ENCODE measurements around the gene TCF7L1.

TCF7L1 gene

DNA sequence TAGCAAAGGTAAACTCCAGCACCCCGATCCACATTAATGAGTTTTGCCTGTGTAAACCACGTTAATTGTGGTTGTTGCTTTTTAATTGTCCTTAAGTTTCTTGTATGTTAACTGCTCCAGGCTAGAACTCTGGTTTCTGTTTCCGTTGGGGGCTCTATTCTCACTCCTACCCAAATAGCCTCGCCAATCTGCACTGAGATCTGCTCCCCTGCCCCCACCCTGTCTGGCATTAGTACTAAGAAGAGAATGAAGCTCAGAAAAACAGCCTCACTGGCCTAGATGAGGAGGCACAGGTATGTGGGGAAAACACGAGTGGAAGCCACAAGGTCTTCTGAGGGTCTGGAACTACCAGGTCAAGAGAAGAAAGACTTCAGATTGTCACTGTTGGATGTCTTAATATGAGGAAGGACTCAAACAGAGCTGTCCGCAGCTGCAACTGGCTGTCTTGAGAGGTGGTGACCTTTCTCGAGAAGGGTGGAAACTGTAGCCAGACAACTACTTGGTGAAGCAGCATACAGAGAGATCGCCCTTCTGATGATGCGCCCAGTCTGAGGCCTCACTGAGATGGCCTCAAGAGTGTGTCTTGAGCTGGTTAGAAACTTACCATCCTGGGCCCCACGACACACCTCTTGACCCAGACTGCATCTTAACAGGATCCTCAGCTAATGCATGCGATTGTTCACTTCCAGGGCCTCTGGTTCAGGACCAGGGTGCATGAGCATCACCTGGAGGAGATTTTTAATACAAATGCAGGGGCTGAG is 121.5 kb downstream of the TCF7L1 start:
- Mint-ChIP-seq H3K27me3 (peaks cover 28% of the 10 kb centered on the region), H3K4me1 (no peaks in the 10 kb centered on the region), H3K27ac (no peak overlapping the region), H3K9me3 (no peaks in the 10 kb centered on the region), H3K4me3 (no peak overlapping the region), H3K36me3 (no peaks in the 10 kb centered on the region)
- no peak for ATAC-seq

DNA sequence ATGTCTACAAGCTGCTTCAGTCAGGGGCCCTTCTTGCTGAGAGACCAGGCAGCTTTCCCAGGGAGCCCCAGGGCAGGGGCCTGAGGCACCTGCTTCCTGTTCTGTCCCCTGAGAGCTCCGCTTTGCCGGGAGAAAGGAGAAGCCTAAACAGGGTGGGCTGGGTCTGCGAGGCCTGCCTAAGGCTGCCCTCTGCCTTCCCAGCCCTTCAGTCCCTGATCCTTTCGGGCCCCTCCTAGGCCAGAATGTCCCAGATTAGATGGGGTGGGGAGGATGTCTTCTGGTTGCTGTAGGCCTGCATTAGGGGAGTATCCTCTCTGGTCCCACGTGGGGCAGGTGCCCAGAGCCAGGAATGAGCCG is 122.2 kb downstream of the TCF7L1 start:
- no peaks in the 10 kb centered on the region for H3K4me1 Mint-ChIP-seq
- no peak overlapping the region for H3K27ac Mint-ChIP-seq
- H3K4me3 Mint-ChIP-seq, result no peak overlapping the region
- H3K9me3 Mint-ChIP-seq, result no peaks in the 10 kb centered on the region
- H3K36me3 Mint-ChIP-seq, result no peaks in the 10 kb centered on the region
- no peak for ATAC-seq
- peaks cover 28% of the 10 kb centered on the region for H3K27me3 Mint-ChIP-seq

DNA sequence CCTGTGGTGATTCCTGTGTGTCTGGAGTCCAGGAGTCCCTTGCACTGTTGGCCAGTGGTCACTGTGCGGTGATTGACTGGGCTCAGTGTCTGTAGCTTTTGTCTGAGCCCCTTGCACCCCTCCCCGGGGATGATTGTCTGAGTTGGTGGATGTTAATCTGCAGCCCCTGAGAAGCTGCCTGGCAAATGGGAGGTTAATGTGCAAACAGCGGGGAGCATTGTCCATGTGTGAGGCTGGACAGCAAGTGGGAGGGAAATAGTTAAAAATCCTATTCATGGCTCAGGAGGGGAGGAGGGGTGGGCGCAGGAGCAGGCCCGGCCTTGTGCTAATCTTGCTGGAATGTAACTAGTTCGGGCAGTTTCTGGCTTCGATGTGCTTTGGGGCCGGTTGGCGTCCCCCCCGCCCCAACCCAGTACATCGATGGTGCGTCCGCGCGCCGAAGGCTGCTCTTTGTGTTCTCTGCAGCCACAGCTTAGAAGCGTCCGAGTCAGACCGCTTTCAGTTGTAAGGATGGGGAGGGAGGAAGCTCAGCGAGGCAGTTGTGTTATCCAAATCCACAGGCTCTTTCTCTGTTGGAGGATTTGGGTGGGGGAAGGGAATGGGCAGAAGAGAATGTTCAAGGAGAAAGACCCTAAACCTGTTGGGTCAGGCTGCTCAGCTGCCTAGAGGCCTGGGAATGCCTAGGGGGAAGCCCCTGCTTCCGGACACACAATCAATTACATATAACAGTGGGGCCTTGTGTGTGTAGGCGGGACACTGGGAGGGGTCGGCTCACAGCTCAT is 122.8 kb downstream of the TCF7L1 start:
- Mint-ChIP-seq H3K9me3 (no peaks in the 10 kb centered on the region), H3K27me3 (peaks cover 28% of the 10 kb centered on the region), H3K4me1 (no peaks in the 10 kb centered on the region), H3K4me3 (no peak overlapping the region), H3K36me3 (no peaks in the 10 kb centered on the region), H3K27ac (no peak overlapping the region)
- ATAC-seq, result no peak

DNA sequence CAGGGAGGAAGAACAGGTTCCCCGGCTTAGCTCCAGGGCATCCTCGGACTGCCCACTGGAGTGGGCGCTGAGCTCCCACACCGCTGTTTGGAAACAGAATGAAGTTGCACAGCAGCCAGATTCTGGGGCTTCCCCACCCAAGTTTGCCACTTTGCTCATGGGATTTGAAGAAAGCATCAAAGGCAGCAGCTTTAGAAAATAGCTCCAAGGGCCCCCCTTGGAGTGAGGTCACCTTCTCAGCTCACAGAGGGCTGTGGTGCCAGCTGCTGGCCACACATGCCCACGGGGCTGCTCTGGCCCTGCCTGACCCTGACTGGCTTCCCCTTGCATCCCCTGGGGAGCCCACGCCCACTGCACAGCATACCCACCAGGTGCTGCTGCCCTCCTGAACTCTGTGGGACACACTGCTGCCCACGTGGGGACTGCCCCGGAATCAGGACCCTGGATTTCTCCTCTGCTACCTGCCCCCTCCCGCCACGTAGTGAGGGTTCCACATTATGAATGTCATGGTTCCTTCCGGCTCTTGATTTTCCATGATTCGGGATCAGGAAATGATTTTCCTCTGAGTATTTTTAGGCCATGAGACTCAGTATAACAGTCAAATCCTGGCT is 124.3 kb downstream of the TCF7L1 start:
- Mint-ChIP-seq H3K36me3 (no peaks in the 10 kb centered on the region), H3K9me3 (no peaks in the 10 kb centered on the region), H3K4me3 (no peak overlapping the region), H3K27me3 (peaks cover 32% of the 10 kb centered on the region), H3K27ac (no peak overlapping the region), H3K4me1 (no peaks in the 10 kb centered on the region)
- ATAC-seq, result peak; percentile 10

DNA sequence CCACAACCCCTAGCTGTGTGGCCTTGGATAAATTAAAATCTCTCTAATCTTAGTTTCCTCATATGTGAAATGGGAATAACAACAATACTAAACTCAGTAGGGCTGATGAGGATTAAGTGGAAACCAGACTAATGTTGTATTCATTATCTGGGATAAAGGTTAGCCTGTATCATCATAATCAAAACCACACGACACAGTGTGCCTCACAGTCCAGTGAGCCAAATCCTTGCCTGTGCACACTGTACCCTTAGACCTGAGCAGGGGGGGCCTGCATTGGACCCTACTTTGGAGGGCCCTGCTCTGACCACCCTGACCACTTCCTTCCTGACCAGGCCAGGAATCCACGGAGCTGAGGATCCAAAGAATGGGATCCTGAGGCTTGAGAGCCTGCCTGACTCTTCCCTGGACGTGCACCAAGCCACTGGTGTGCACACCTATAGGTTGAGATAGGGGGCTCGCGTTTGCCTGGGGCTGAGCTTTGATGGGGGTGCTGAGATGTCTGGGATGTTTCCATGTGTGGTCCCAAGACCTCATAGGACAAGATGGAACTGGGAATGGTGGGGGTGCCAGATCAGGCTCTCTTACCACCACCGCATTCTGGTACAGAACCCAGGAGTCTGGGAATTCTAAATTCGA is 124.9 kb downstream of the TCF7L1 start:
- no peak overlapping the region for H3K27ac Mint-ChIP-seq
- H3K4me1 Mint-ChIP-seq, result no peaks in the 10 kb centered on the region
- no peaks in the 10 kb centered on the region for H3K36me3 Mint-ChIP-seq
- no peak overlapping the region for H3K4me3 Mint-ChIP-seq
- no peaks in the 10 kb centered on the region for H3K9me3 Mint-ChIP-seq
- H3K27me3 Mint-ChIP-seq, result peaks cover 38% of the 10 kb centered on the region
- ATAC-seq, result no peak

DNA sequence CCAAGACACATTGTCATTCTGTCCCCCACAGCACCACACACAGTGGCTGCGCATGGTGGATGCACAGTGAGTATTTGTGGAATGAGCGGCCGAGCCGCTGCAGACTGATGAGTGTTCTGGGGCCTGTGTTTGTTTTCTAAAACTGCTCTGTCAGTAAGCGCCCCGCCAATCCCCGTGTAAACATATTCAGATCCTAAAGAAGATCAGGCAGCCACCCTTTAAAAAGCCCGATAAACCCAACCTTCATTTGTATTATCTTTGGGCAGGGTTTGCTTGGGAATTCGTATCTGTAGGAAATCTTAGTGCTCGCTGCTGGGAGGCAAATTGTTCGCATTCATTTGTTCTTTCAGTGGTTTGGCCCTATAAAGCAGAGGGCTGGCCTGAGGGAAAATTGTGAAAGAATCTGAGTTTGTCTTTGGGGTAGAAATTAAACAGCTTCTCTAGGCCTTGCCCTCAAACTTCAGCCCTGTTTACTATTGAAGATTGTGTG is 126.0 kb downstream of the TCF7L1 start:
- Mint-ChIP-seq H3K4me1 (no peaks in the 10 kb centered on the region), H3K4me3 (no peak overlapping the region), H3K9me3 (no peaks in the 10 kb centered on the region), H3K27ac (no peak overlapping the region), H3K36me3 (no peaks in the 10 kb centered on the region), H3K27me3 (peaks cover 49% of the 10 kb centered on the region)
- ATAC-seq, result no peak

DNA sequence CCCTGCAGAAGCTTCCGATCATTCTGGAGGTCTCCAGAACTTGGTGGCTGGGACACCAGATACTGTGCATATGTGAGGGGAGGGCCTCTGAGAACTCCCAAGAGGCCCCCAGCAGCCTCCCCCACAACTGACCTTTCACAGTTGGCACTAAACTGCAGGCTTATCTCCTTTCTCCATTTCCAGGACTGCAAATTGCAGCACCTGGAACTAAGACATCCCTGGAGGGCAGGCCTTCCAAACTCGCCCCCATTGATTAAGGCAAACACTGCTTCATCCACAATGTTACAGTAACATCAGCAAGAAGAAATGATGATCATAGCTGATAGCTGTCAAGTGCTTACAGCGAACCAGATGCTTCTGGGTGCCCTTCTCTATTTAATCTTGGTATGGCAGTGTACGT is 126.7 kb downstream of the TCF7L1 start:
- no peak overlapping the region for H3K27ac Mint-ChIP-seq
- H3K4me1 Mint-ChIP-seq, result no peaks in the 10 kb centered on the region
- H3K27me3 Mint-ChIP-seq, result peaks cover 50% of the 10 kb centered on the region
- no peak overlapping the region for H3K4me3 Mint-ChIP-seq
- no peaks in the 10 kb centered on the region for H3K36me3 Mint-ChIP-seq
- H3K9me3 Mint-ChIP-seq, result no peaks in the 10 kb centered on the region
- ATAC-seq, result no peak

DNA sequence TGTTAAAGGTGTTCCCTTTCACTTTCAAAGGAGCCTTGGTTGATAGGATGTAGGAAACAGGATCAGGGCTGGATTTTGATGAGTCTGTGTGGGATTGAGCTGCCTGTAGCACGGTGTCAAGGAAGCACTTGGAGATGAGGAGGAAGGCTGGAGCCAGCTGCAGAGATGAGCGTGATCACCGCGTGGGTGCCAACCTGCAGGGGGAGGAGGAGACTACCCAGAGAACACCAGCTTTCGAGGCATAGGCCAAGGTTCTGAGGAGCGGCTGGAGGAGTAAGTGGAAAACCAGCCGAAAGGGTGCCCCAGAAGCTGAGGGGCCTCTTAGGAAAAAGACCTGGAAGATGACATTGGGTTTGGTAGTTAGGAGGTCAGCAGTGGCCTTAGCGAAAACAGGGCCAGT is 130.4 kb downstream of the TCF7L1 start:
- ATAC-seq, result no peak
- H3K27me3 Mint-ChIP-seq, result peaks cover 32% of the 10 kb centered on the region
- H3K4me1 Mint-ChIP-seq, result no peaks in the 10 kb centered on the region
- no peaks in the 10 kb centered on the region for H3K36me3 Mint-ChIP-seq
- no peak overlapping the region for H3K27ac Mint-ChIP-seq
- no peak overlapping the region for H3K4me3 Mint-ChIP-seq
- no peaks in the 10 kb centered on the region for H3K9me3 Mint-ChIP-seq

DNA sequence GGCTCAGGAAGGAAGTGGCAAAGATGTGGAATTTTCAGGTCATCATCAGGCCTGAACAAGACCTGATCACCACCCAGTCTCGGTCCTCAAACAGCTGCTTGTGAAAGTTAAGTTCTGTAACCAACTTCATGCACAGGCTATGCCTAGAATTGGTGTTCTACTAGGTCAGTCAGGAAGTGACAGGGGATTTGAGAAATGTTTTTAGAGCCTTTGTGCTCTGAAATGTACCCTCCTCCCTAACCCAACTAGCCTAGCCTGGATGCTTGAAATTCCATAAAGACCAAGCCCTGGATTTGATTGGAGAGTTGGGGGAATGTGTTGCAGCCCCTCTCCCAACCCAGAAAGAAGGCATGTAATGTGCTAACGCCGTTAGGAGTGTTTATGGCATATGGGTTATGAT is 131.3 kb downstream of the TCF7L1 start:
- Mint-ChIP-seq H3K4me3 (no peak overlapping the region), H3K27me3 (peaks cover 32% of the 10 kb centered on the region), H3K36me3 (no peaks in the 10 kb centered on the region), H3K9me3 (no peaks in the 10 kb centered on the region), H3K4me1 (no peaks in the 10 kb centered on the region), H3K27ac (no peak overlapping the region)
- ATAC-seq, result no peak

DNA sequence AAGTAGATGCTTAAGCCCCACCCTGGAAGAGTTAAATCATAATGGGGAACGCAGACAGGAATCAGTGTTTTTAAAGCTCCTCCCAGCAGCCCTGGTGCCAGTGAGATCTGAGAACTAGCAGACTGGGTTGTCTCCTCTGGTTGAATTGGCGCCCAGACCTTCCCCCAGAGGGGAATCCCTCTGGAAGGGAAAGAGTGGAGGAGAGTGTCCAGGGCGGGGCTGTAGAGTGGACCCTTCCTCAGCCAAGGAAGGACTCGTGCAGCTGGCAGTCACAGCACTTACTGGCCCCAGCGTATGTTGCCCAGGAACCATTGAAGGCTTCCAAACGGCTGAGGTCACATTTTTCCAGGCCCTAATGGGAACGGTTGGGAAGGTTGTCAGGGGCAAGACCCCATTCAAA is 132.1 kb downstream of the TCF7L1 start:
- Mint-ChIP-seq H3K27ac (no peak overlapping the region), H3K4me1 (no peaks in the 10 kb centered on the region), H3K9me3 (no peaks in the 10 kb centered on the region), H3K36me3 (no peaks in the 10 kb centered on the region), H3K27me3 (peaks cover 40% of the 10 kb centered on the region), H3K4me3 (no peak overlapping the region)
- no peak for ATAC-seq

DNA sequence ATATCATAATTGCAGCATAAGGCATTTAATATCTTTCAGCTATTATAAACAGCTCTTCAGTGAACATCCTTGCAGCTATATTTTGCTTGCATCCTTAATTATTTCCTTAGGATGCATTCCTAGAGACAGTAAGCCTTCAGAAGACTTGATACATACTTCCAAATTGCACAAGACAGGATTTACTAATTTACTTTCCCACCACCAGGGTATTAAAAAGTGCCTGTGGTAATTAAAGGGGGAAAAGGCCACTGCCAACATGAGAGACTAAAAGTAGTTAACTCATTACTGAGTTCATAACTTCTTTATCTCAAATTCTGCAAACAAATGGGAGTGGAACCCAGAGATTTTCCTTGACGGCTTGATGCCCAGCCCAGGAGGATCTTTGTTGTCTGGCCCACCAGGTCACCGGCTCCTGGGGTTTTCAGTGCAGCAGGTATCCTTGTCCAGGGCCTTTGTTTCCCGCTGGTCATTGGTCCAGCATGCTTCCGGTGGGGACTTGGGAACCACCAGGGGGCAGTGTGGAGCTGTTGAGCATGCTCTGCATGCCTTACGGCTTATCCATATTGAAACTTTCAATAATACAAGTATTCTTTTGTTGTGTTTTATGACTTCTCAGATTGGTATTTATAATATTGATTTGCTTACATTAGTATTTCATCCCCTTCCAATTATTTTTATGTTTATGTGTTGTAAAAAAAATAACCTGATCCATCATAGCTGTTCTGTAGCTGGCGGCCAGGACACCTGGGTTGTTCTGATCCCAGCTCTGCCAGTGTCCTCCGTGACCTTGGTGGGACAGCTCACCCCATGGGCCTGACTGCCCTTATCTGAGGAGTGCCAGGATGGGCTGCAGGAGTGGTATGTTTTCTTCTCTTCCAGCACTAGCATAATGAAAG is 133.2 kb downstream of the TCF7L1 start:
- no peak overlapping the region for H3K27ac Mint-ChIP-seq
- ATAC-seq, result peak; percentile 59

DNA sequence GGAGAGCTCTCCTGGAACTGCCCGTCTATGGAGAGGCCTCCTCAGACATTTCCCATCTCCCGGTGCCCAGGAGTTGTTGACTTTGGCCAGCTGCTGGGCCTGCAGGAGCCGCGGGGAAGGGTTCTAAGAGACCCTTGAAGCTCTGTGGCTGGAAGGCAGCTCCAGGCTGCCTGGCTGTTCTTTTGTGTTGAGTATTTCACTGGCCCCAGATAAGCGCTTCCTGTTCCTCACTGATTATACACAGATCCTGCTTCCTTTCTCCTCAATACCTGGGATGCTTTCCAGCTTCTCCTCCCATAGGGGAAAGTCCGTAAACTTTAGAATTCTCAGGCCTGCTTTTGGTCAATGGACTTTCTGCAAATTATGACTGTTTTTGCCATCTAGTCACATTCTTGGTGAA is 136.8 kb downstream of the TCF7L1 start:
- H3K27ac Mint-ChIP-seq, result no peak overlapping the region
- no peaks in the 10 kb centered on the region for H3K9me3 Mint-ChIP-seq
- no peaks in the 10 kb centered on the region for H3K4me1 Mint-ChIP-seq
- H3K27me3 Mint-ChIP-seq, result peaks cover 56% of the 10 kb centered on the region
- no peak overlapping the region for H3K4me3 Mint-ChIP-seq
- H3K36me3 Mint-ChIP-seq, result no peaks in the 10 kb centered on the region
- ATAC-seq, result no peak

More for the DNA sequence above, 133.2 kb downstream of the TCF7L1 start:
- Mint-ChIP-seq H3K36me3 (no peaks in the 10 kb centered on the region), H3K27me3 (peaks cover 51% of the 10 kb centered on the region), H3K4me3 (no peak overlapping the region), H3K9me3 (no peaks in the 10 kb centered on the region), H3K4me1 (no peaks in the 10 kb centered on the region)

DNA sequence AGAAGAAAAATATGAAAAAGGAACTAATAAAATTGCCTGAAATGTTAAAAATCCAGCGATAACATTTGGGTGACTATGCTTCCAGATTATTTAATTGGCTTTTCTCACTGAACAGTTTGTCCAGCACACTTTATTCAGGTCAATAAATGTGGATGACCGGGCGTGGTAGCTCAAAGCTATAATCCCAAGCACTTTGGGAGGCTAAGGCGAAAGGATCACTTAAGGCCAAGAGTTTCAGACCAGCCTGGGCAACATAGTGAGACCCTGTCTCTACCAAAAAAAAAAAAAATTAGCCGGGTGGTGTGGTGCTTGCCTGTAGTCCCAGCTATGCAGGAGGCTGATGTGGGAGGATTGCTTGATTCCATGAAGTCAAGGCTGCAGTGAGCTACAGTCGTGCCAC is 139.2 kb downstream of the TCF7L1 start:
- ATAC-seq, result no peak
- Mint-ChIP-seq H3K4me1 (no peaks in the 10 kb centered on the region), H3K9me3 (no peaks in the 10 kb centered on the region), H3K27me3 (peaks cover 67% of the 10 kb centered on the region), H3K27ac (no peak overlapping the region), H3K36me3 (no peaks in the 10 kb centered on the region), H3K4me3 (no peak overlapping the region)

Measured in stimulated activated memory B cell treated with anti-CD40 and anti-IgM and Interleukin-4, amounts not matched to agents 10 μg/mL and 1 μg/mL and 100 μg/mL, for 72 hours (primary cell).